H9 (cell line): ENCODE measurements around the gene MS4A15. TPM values are rescaled to one million over a fixed set of nuclear protein-coding genes. Genes with fewer than 3 reads are reported as not detected.

Experiments used
- DNase-seq: peaks from one replicate; pipeline ENCODE4 v3.0.0-alpha.2; 2017
- H2AFZ ChIP-seq: one replicate; pipeline ENCODE4 v1.6.1; 2013; ENCODE audit warnings: mild to moderate bottlenecking, low read length, control low read depth, moderate library complexity
- H2AK5ac ChIP-seq: 2 replicates; pipeline ENCODE4 v1.6.1; 2013; ENCODE audit warnings: low read length, control low read depth, mixed read lengths; ENCODE audit not compliant: insufficient read length
- H2BK120ac ChIP-seq: one replicate; pipeline ENCODE4 v1.6.1; 2013; ENCODE audit warnings: low read depth, mild to moderate bottlenecking, low read length, control low read depth, inconsistent platforms; ENCODE audit not compliant: poor library complexity, severe bottlenecking
- H2BK12ac ChIP-seq: 2 replicates; pipeline ENCODE4 v1.6.1; 2013; ENCODE audit warnings: low read length, control low read depth, mixed read lengths, low read depth; ENCODE audit not compliant: insufficient read length
- H2BK15ac ChIP-seq: 2 replicates; pipeline ENCODE4 v1.6.1; 2013; ENCODE audit warnings: low read depth, low read length, control low read depth
- H2BK20ac ChIP-seq: one replicate; pipeline ENCODE4 v1.6.1; 2013; ENCODE audit warnings: low read depth, mild to moderate bottlenecking, low read length, control low read depth, inconsistent platforms; ENCODE audit not compliant: poor library complexity, severe bottlenecking
- H2BK5ac ChIP-seq: 2 replicates; pipeline ENCODE4 v1.6.1; 2013; ENCODE audit warnings: low read length, control low read depth, mixed read lengths; ENCODE audit not compliant: insufficient read length
- H3K14ac ChIP-seq: 2 replicates; pipeline ENCODE4 v1.6.1; 2013; ENCODE audit warnings: low read length, control low read depth; ENCODE audit not compliant: insufficient read depth
- H3K18ac ChIP-seq: 2 replicates; pipeline ENCODE4 v1.6.1; 2013; ENCODE audit warnings: low read depth, mild to moderate bottlenecking, mixed read lengths, low read length, control low read depth; ENCODE audit not compliant: insufficient read length
- H3K23ac ChIP-seq: 2 replicates; pipeline ENCODE4 v1.6.1; 2013; ENCODE audit warnings: low read length, control low read depth, mixed read lengths, low read depth; ENCODE audit not compliant: insufficient read length
- H3K23me2 ChIP-seq: 2 replicates; pipeline ENCODE4 v1.6.1; 2013; ENCODE audit warnings: low read depth, mild to moderate bottlenecking, mixed read lengths, low read length, control low read depth; ENCODE audit not compliant: insufficient read length, poor library complexity, severe bottlenecking
- H3K27ac ChIP-seq: 2 replicates; pipeline ENCODE4 v1.5.1; 2013; ENCODE audit warnings: low read length, control low read depth, mixed read lengths, low read depth; ENCODE audit not compliant: insufficient read length
- H3K27me3 ChIP-seq: 2 replicates; pipeline ENCODE4 v1.6.1; 2013; ENCODE audit warnings: low read length, control low read depth, inconsistent platforms; ENCODE audit not compliant: insufficient read depth
- H3K4ac ChIP-seq: 2 replicates; pipeline ENCODE4 v1.6.1; 2013; ENCODE audit warnings: low read depth, mild to moderate bottlenecking, control low read depth, inconsistent platforms, low read length, moderate library complexity
- H3K4me1 ChIP-seq: 2 replicates; pipeline ENCODE4 v1.6.1; 2013; ENCODE audit warnings: low read length, control low read depth, inconsistent platforms; ENCODE audit not compliant: insufficient read depth
- H3K4me2 ChIP-seq: 2 replicates; pipeline ENCODE4 v1.6.1; 2013; ENCODE audit warnings: low read length, control low read depth, mixed read lengths; ENCODE audit not compliant: insufficient read length, insufficient read depth
- H3K56ac ChIP-seq: 2 replicates; pipeline ENCODE4 v1.6.1; 2013; ENCODE audit warnings: low read depth, mild to moderate bottlenecking, mixed read lengths, low read length, control low read depth; ENCODE audit not compliant: insufficient read length
- H3K79me1 ChIP-seq: 2 replicates; pipeline ENCODE4 v1.6.1; 2013; ENCODE audit warnings: low read depth, mild to moderate bottlenecking, moderate library complexity, low read length, control low read depth, inconsistent platforms; ENCODE audit not compliant: insufficient read depth, poor library complexity, severe bottlenecking
- H3K79me2 ChIP-seq: 2 replicates; pipeline ENCODE4 v1.6.1; 2013; ENCODE audit warnings: low read length, control low read depth, inconsistent platforms; ENCODE audit not compliant: insufficient read depth
- H3K9ac ChIP-seq: 2 replicates; pipeline ENCODE4 v1.6.1; 2013; ENCODE audit warnings: low read length, control low read depth, mixed read lengths; ENCODE audit not compliant: insufficient read length; ENCODE audit errors: extremely low read depth
- H3K9me3 ChIP-seq: one replicate; pipeline ENCODE4 v1.6.1; 2013; ENCODE audit warnings: low read depth, low read length, inconsistent platforms; ENCODE audit not compliant: control insufficient read depth
- H3T11ph ChIP-seq: one replicate; pipeline ENCODE4 v1.6.1; 2013; ENCODE audit warnings: mild to moderate bottlenecking, low read length, control low read depth, inconsistent platforms
- H4K20me1 ChIP-seq: one replicate; pipeline ENCODE4 v1.6.1; 2013; ENCODE audit not compliant: control insufficient read depth, insufficient read length, insufficient read depth
- H4K5ac ChIP-seq: 2 replicates; pipeline ENCODE4 v1.6.1; 2013; ENCODE audit warnings: low read depth, mild to moderate bottlenecking, mixed read lengths, low read length, control low read depth; ENCODE audit not compliant: insufficient read length
- H4K8ac ChIP-seq: replicated peaks from 2 replicates; pipeline ENCODE4 v1.6.1; 2013; ENCODE audit warnings: low read length, control low read depth, mixed read lengths, low read depth; ENCODE audit not compliant: insufficient read length
- H4K91ac ChIP-seq: 2 replicates; pipeline ENCODE4 v1.6.1; 2013; ENCODE audit warnings: low read depth, mild to moderate bottlenecking, moderate library complexity, mixed read lengths, low read length, control low read depth; ENCODE audit not compliant: insufficient read length
- H3K27ac Mint-ChIP-seq, 3 experiments: 2 replicates in 2 of 3; 3 replicates in 1 of 3; pipeline ENCODE4 v1.8.0; 2020 to 2021; ENCODE audit warnings: mixed read lengths in 3 of 3, mild to moderate bottlenecking in 1 of 3, moderate library complexity in 1 of 3
- H3K27me3 Mint-ChIP-seq: 2 replicates; pipeline ENCODE4 v1.8.0; 2021; ENCODE audit warnings: low read depth, mild to moderate bottlenecking, moderate library complexity, mixed read lengths
- H3K36me3 Mint-ChIP-seq, 3 experiments: 2 replicates in 2 of 3; 3 replicates in 1 of 3; pipeline ENCODE4 v1.8.0; 2020 to 2021; ENCODE audit warnings: low read depth in 3 of 3, mixed read lengths in 3 of 3; ENCODE audit not compliant: insufficient read depth in 1 of 3
- H3K4me1 Mint-ChIP-seq, 2 experiments: 2 replicates each; pipeline ENCODE4 v1.8.0; 2020; ENCODE audit warnings: mixed read lengths in 2 of 2
- H3K4me3 Mint-ChIP-seq, 2 experiments: 2 replicates in 1 of 2; 3 replicates in 1 of 2; pipeline ENCODE4 v1.8.0; 2020 to 2021; ENCODE audit warnings: mild to moderate bottlenecking in 2 of 2, mixed read lengths in 2 of 2, moderate library complexity in 1 of 2
- H3K9me3 Mint-ChIP-seq, 2 experiments: 2 replicates in 1 of 2; 3 replicates in 1 of 2; pipeline ENCODE4 v1.8.0; 2020; ENCODE audit warnings: mild to moderate bottlenecking in 2 of 2, mixed read lengths in 2 of 2, moderate library complexity in 1 of 2
- CTCF ChIP-seq: fragments of 200-600 bp; sonication (generic); conservative IDR thresholded peaks from 3 replicates; pipeline ENCODE4 v1.8.0; 2021; ENCODE audit warnings: antibody characterized with exemption, mild to moderate bottlenecking
- WGBS: extraction: QIAGEN DNeasy Blood & Tissue Kit; methylation state at CpG from one replicate; pipeline ENCODE4 v1.1.7; 2013; ENCODE audit warnings: missing lambda C conversion rate, low lambda C conversion rate, mixed read lengths; ENCODE audit not compliant: insufficient read length; ENCODE audit errors: extremely low coverage; 5-methylcytosine and 5-hydroxymethylcytosine counted together
- total RNA-seq: library from RNA; stranded (reverse); gene quantifications from 2 replicates; pipeline ENCODE4 v1.2.1, GENCODE V29; 2021

MS4A15 gene
- total RNA-seq, 1 experiment from 2014 or later, result 0.11 TPM

- no peak overlapping the region for H3T11ph ChIP-seq
- DNase-seq, result no peak
- H3K27ac ChIP-seq, result no peak overlapping the region
- H3K23ac ChIP-seq, result no peak overlapping the region
- no peaks in the 10 kb centered on the region for H3K23me2 ChIP-seq
- Mint-ChIP-seq H3K27ac (no peak overlapping the region), H3K4me3 (no peak overlapping the region), H3K9me3 (no peaks in the 10 kb centered on the region), H3K4me1 (no peaks in the 10 kb centered on the region), H3K36me3 (no peaks in the 10 kb centered on the region), H3K27me3 (peaks cover 6% of the 10 kb centered on the region)
- H3K18ac ChIP-seq, result no peak overlapping the region
- H3K9me3 ChIP-seq, result no peaks in the 10 kb centered on the region
- H3K56ac ChIP-seq, result no peak overlapping the region
- no peak overlapping the region for H4K8ac ChIP-seq
- H4K91ac ChIP-seq, result no peak overlapping the region
- H3K4ac ChIP-seq, result no peak overlapping the region
- no peaks in the 10 kb centered on the region for H3K27me3 ChIP-seq
- TF ChIP-seq CTCF, result no peak
- no peak overlapping the region for H2BK120ac ChIP-seq
- no peak overlapping the region for H2BK5ac ChIP-seq
- H4K20me1 ChIP-seq, result no peaks in the 10 kb centered on the region
- H4K5ac ChIP-seq, result no peak overlapping the region
- H3K79me1 ChIP-seq, result no peaks in the 10 kb centered on the region
- H3K14ac ChIP-seq, result no peak overlapping the region
- no CpG with 5 or more reads among the region's 5 CpGs for WGBS
- H2AFZ ChIP-seq, result no peak overlapping the region
- H2AK5ac ChIP-seq, result no peak overlapping the region
- H3K9ac ChIP-seq, result no peak overlapping the region
- H3K4me1 ChIP-seq, result no peaks in the 10 kb centered on the region
- no peak overlapping the region for H2BK20ac ChIP-seq
- no peaks in the 10 kb centered on the region for H3K79me2 ChIP-seq
- no peak overlapping the region for H3K4me2 ChIP-seq
- no peak overlapping the region for H2BK15ac ChIP-seq
- H2BK12ac ChIP-seq, result no peak overlapping the region
Measured at GRCh38 chr11:60825118-60825517, 68.5 kb downstream of the MS4A15 start.
